DOHH2 (cell line): Measurements from ENCODE around the gene MAST1.

Source experiments
- EZH2phosphoT487 ChIP-seq: fragments of 200-600 bp; sonication (generic); IDR thresholded peaks from 2 replicates; pipeline ENCODE4 v1.6.1; 2017; ENCODE audit warnings: borderline replicate concordance, mild to moderate bottlenecking, antibody characterized with exemption, low read length, moderate library complexity, mixed read lengths
- TF ChIP-seq, protein P1 (sequence below): fragments of 200-600 bp; sonication (generic); IDR thresholded peaks from one replicate; pipeline ENCODE4 v1.5.1; 2014; ENCODE audit warnings: antibody characterized with exemption, mild to moderate bottlenecking, low read depth, low read length; ENCODE audit not compliant: poor library complexity, severe bottlenecking

DNA sequence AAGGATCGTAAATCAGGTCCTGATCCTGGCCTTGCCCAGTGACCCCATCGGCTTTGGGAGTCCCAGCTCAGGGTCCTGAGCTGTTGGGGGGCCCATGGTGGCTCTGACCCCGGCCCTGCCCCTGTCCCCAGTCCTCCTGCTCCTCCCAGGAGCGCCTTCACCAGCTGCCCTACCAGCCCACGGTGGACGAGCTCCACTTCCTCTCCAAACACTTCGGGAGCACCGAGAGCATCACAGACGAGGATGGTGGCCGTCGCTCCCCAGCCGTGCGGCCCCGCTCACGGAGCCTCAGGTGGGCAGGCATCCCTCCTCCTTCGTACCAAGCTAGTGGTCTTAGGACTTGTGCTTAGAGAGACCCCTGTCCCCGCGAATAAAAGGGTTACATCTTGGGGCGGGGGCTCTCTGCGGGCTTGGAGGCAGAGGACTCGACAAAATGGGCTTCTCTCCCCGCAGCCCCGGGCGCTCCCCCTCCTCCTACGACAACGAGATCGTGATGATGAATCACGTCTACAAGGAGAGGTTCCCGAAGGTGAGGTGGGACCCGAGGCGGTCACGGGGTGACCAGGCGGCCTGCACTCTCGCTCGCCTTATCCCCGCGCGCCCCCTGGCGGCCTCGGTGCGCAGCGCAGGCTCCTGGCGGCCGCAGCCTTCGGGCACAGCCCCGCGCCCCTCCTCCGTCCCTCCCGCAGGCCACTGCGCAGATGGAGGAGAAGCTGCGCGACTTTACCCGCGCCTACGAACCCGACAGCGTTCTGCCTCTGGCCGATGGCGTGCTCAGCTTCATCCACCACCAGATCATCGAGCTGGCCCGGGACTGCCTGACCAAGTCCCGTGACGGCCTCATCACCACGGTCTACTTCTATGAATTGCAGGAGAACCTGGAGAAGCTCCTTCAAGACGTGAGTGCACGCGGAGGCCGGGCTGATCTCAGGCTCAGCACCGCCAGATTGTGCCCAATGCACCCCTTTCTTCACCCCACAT, 9.1 kb downstream of the MAST1 start:
- TF ChIP-seq, protein P1, sequence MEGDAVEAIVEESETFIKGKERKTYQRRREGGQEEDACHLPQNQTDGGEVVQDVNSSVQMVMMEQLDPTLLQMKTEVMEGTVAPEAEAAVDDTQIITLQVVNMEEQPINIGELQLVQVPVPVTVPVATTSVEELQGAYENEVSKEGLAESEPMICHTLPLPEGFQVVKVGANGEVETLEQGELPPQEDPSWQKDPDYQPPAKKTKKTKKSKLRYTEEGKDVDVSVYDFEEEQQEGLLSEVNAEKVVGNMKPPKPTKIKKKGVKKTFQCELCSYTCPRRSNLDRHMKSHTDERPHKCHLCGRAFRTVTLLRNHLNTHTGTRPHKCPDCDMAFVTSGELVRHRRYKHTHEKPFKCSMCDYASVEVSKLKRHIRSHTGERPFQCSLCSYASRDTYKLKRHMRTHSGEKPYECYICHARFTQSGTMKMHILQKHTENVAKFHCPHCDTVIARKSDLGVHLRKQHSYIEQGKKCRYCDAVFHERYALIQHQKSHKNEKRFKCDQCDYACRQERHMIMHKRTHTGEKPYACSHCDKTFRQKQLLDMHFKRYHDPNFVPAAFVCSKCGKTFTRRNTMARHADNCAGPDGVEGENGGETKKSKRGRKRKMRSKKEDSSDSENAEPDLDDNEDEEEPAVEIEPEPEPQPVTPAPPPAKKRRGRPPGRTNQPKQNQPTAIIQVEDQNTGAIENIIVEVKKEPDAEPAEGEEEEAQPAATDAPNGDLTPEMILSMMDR, result peak; percentile 97
- TF ChIP-seq EZH2phosphoT487, result no peak
